NOMO-1 (cell line): ENCODE data around the gene OSBPL10.
"Not testable (repeated sequence)": the region's sequence is repeated elsewhere in the genome, so short reads cannot be mapped to it uniquely, and the experiment has no call there.

ENCODE experiments used
- DNase-seq, 2 experiments: peaks; one replicate each; lab custom pipeline; 2025; ENCODE audit not compliant: unreplicated experiment in 2 of 2; lab: John Stamatoyannopoulos, UW

Gene OSBPL10

DNA sequence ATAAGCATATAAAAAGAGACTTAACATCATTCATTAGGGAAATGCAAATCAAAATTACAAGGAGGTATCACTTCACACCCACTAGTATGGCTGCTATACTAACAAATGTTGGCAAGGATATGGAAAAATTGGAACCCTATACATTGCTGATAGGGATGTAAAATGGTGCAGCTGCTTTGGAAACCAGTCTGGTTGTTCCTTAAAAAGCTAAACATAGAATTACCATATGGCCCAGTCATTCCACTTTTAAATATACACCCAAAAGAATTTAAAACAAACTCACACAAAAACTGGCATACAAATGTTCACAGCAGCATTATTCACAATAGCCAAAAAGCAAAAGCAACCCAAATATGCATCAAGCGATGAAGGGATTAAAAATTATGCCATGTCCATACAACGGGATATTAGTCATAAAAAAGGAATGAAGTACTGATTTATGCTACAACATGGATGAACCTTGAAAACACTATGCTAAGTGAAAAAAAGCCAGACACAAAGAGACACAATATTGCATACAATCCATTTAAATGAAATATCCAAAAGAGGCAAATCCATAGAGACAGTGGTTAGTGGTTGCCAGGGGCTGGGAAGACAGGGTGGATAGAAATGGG, 118.3 kb downstream of the OSBPL10 start:
- no peak for DNase-seq

DNA sequence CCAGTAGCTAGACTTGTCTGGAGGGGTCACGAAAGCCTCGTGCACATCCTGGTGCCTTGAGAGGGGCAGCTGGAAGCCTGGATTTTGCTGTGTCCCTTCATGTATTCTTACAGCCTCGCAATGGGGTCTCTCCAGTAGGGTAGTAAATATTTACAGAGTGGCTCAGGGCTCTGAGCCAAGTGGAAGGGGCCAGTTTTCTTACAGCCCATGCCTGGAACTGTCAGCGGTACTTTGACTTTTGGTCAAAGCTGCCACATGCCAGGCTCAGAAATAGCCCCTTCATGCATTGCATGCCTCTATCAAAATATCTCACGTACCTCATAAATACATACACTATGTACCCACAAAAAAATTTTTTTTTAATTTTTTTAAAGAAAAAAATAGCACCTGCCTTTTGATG, 119.2 kb downstream of the OSBPL10 start:
- DNase-seq: no peak

DNA sequence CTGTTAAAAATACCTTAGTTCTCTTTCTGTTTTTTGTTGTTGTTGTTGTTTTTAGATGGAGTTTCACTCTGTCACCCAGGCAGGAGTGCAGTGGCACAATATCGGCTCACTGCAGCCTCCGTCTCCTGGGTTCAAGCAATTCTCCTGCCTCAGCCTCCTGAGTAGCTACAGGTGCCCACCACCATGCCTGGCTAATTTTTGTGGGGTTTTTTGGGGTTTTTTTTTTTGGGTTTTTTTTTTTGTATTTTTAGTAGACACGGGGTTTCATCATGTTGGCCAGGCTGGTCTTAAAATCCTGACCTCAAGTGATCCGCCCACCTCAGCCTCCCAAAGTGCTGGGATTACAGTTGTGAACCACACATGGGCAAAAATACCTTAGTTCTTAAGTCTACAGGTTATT, 120.4 kb downstream of the OSBPL10 start:
- not testable (repeated sequence) for DNase-seq

DNA sequence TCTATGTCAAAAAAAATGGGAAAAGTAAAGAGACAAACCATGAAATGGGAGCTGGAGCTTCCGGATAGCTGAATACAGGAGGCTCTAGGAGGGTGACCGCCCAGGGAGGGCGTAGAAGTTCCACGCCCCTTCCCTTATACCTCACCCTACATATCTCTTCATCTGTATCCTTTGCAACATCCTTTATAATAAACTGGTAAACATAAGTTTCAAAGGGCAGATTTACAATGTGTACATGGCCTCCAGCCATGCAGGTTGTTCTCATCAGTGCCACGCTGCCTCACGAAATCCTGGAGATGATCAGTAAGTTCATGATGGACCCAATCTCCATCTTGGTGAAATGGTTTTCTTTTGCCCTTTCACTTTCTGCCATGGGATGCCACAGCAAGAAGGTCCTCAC, 121.8 kb downstream of the OSBPL10 start:
- no peak for DNase-seq

DNA sequence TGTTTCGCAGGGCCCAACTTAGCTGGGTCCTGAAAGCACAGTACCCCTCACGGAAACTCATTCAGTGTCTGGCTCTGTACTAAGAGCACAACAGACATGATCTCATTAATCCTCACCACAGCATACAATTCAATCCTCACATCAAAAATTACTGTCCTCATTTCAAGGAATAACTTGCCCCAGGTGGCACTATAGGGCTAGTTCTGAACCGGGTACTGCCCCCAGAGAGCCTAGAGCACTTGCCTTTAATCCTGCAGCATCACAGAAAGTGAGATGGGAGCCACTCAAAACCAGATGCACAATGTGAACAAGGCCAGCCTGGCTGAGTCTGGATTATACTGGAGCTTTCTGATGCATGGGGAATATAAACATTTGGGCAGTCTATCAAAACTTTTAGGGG, 122.6 kb downstream of the OSBPL10 start:
- no peak for DNase-seq

DNA sequence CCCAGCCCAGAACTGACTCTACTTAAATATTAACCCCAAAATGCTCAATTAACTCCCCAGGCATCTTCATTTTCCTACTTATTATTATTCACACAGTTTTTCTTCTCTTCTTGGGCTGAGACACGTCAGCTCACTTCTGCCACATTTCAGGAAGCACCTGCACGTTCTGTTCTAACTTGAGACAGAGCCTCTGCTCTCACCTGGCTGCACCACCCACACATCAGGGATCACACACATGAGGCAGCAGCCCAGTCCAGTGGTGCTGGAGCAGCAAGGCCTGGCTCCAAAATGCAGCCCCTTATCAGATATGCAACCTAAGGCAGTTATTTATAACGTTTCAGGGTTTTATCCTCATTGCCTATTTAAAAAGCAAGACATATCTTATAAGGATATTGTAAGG, 127.5 kb downstream of the OSBPL10 start:
- no peak for DNase-seq

DNA sequence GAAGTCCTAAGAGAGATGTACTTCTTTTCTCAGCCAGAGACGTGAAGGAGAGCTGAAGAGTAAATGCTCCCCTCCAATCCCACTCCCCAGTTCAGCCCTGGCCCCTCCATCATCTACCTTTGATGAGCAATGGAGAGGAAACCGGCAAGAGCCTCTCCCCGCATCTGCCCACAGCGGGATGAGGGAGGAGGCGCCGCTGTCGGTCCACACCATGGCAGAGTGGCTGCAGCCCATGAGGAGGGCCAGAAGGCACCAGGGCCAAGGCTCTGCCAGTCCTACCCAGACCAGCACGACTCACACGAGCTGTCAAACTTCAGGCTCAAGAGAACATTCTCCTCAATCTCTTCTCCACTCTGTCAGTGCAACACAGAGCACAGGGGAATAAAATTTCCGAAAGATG, 129.8 kb downstream of the OSBPL10 start:
- no peak for DNase-seq

DNA sequence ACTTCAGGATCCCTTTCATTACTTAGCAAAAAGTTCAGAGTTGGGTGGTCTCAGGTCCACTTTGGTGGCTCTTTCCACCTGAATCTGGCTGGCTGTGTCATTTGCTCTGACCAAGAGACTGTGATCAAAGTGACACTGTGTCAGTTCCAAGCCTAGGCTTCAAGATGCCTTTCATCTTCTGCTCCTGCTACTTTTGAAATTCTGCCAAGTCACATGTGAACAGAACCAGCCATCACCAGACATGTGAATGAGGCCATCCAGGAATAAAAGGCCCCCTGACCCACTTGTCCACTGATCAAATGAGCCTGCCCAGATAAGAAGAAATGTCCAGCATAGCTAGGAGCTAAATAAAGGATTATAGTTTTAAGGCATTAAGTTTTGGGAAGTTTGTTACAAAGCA, 132.2 kb downstream of the OSBPL10 start:
- no peak for DNase-seq

DNA sequence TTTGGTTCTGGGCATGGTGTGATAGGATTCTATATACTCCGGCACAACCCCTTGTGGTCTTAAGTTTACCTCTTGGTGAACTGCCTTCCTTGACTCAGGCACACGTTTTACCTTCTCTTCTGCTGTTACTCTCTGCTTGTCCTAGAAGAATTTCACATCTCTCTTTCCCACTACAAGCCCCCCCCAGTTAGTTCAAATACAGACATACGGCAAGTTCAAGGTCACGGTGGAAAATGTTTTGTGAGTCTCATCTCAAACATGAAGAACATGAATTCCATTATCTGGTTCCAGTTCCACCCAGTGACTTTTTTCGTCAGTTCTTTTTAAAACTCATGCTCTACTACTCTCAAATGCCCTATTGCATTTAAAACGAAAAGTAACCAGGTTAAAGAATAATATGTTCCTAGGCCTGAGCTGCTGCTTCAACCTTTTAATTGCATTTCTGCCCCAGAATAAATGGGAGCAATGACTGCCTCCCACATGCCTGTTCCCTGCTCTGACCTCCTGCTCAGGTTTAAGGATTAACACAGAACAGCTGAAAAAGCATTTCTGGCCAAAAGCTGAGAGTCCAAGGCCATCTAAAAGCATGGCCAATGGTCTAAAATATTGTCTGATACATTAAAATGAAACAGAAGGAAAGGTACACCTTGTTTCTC, 132.8 kb downstream of the OSBPL10 start:
- no peak for DNase-seq

DNA sequence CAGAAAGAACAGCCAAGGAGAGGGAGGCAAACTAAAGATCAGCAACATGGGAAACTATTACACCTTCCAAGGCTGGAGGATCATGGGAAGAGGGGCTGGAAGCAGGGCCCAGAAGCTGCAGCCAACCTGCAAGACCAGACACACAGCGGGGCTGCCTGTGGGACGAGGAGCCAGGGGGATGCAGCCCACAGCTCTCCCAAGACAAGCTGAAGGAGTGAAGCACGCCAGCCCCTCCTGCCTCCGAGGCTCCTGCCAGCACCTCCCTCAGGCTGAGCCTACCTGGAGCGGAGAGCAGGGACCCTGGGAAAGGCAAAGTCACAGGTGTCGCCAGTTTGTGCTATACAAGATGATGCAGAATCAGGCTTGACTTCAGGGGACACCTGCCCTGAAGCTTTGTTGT, 133.3 kb downstream of the OSBPL10 start:
- no peak for DNase-seq

DNA sequence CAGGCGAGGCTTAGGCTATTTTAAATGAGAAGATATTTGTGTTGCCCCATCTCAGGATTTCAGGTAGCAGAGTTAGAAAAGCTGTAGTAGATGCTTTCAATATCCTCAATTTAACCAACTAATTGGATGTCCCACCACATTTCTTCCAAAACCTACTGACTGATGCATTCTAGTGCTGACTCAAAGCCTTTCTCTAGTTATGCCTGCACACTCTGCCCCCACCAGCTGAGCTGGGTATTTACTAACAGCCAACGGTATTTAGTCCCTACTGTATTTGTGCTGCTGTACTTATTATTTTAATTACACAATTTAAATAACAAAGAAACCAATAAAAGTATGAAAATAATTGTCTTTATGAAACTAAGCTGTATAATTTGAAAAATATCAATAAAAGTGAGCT, 139.5 kb downstream of the OSBPL10 start:
- DNase-seq: no peak

DNA sequence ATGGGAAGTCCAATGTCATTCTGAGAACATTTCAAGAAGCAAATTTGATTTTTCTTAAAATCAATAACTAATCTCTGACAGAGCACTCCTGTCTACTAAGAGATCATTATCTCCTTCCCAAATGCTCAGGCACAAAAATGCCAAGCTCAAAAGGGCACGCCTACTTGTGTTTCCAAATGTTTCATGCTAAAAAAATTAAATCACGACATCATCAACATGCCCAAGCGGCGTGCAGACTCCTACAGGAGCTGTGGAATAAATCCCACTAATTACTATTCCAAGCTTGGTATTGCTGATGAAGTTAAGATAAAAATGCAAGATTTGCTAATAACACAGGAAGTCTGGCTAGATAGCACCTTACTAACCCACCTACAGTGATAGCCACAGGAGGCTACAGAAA, 140.8 kb downstream of the OSBPL10 start:
- DNase-seq: no peak

DNA sequence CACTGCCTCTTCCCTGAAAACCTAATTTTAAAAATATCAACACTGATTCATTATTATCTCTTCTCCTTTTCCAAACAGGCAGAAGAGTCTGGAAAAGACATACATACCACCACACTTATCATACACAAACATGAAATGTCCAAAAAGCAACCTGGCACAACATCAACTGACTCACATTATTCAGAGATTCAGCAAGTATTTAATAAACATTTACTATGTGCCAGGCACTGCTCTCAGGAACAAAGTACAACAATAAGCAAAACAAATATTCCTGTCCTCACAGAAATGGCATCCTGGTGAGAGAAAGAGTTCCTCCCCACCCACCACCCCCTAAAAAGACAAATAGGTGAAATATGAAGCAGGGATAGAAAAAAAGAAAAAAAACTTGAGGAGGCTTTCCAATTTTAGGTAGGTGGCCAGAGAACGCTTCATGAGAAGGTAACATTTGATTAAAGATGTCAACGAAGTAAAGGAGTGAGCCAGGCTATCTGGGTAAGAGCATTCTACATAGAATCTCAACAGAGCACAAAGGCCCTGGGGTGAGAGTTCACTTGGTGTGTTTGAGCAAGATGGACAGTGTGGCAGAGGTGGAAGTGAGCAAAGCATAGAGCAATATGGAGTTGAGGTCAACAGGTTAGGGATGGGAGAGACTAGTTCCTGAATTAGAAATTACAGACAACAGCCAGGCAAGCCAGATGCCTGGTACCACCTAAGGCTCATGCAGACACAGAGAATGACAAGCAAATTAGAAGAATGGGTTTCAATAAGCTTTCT, 141.7 kb downstream of the OSBPL10 start:
- no peak for DNase-seq

DNA sequence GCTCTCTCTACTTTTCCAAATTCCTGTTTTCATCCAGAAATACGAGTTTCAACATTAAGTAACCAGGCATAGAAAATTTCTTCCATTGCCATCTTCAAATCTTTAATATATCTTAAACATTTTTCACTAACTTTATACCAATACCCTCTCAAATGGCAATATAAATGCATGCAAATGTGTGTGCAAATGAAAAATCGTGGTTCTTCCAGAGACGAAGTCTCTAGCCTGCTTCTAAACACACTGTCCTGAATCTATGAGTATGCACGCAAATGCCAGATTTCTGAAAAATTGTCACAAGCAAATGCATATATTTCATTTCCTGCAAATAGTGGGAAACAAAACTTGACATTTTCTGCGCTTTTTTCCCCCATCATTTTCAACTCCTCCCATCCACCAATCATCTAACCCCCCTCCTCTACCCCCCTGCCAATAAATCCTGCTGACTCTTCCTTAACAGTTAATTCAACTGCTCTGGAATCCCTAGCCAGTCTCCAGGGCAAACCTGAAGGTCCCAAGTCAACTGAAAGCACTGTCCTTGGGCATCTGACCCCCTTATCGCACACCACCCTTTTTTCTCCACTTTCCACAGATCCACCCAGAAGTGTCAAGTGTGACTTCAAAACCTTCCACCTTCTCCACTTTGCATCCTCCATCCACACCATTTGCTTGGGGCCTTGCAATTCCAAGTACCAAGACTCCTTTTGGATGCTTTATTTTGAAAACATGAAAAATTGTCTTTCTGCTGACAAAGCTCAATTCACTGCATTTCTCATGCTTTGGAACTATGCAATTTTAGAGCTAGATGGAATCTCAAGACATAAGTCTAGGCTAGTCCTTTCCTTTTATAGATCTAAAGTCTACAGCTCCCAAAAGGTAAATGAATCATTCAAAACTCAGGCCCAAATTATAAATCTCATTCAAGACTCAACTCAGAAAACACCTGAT, 144.7 kb downstream of the OSBPL10 start:
- DNase-seq: no peak

DNA sequence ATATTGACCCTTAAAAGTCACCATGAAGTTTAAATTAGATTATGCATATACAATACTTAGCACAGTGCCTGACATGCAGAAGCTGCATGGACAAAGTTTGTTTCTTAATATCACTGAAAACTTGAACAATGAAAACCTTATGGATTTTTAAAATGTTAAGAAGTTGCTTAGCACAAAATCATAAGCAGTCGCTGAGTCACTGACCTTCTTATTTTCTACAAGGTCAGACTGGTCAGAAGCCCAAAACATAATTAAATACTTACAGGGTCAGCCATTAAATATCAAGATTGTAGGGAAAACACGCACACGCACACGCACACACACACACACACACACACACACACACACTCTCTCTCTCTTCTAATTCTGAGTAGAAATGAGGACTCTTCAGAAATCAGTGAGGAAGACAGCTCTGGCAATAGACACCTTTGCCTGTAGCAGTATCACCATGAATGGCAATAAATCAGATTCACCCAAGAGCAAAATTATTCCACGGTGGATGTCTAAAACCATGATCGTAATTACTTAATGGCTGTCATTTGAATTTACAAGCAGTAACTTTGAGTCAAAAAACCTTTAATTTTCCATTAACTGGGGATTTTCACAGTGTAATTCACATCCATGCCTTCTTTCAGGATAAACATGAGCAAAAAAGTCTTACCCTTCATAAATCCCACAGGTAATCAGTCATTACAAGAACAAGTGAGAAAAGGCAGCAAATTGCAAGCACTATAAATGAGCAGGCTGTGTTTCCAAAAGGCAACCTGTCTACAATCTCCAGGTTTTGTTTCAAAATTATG, 147.5 kb downstream of the OSBPL10 start:
- no peak for DNase-seq

DNA sequence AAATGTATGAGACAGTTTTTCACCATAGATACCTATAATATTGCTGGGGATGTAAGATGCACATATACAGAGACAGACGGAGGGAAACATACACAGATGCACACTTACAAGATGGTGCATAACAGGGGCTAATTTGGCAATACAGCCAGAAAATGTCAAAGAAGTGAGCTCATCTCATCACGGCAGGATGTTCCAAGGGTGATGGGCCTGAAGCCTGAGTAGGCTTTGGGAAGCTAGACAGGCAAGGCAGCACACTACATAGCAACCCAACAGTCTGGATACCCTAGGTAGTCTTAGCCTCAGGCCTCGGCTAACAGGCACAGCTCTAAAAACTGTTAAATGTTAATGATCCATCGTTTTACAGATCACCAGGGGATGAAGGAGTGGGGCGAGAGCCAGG, 148.5 kb downstream of the OSBPL10 start:
- no peak for DNase-seq

DNA sequence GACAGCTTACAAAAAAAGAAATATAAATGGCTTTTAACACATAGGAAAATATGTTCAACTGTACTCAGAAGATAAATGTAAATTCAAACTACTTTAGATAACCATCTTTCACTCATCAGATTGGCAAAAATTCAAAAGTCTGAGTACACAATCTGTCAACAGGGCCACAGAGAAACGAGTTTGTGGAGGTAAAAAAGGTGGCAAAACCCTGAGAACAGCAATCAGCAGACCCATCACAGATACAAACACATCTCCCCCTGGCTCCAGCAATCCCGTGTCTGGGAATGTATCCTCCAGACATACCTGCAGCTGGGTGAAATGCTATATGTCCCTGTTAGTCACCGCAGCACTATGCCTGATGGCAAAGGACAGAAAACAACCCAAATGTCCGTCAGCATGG, 149.5 kb downstream of the OSBPL10 start:
- no peak for DNase-seq

DNA sequence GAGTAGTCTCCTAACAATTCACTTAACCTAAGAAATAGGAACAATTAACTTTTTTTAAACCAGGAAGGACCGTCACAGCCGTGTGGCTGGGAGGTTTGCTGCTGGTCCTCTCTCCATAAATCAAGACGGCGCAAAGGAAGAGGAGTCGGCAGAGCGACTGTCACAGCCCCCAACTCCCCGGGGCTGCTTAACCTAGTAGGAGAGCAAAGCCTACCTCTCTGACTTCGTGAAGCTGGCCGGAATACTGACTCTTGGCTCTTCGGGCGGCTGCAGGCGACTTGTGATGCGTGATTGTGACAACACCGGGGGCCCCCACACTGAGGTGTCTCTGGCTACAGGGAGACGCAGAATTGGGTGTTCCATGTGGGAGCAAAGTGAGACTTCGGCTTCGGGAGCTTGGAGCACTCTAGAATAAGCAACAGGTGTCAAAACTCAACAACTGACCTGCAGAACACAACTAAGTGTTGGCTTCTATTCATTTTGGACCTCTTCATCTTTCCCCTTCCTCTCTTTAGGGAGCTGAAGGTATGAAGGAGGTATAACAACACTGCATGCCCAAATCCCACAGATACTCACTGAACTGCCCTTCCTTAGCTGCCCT, 151.1 kb downstream of the OSBPL10 start:
- no peak for DNase-seq

DNA sequence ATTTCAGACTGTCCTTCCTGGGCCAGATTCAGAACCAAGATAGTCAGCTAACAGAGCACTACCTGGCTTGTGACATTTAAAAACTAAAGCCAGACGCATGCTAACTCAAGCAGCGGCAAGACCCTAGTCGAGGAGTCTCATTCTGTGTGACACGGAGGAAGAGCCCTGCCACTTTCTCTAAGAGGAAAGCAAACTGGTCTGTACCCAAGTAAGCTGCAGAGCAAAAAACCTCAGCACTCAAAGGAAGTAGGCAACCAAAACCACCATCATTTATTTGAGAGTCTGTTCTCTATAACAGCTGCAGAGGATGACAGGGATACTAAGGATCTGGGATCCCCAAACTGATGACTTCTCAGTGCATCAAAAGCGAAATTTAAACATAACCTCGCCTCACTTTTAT, 152.1 kb downstream of the OSBPL10 start:
- DNase-seq: no peak

DNA sequence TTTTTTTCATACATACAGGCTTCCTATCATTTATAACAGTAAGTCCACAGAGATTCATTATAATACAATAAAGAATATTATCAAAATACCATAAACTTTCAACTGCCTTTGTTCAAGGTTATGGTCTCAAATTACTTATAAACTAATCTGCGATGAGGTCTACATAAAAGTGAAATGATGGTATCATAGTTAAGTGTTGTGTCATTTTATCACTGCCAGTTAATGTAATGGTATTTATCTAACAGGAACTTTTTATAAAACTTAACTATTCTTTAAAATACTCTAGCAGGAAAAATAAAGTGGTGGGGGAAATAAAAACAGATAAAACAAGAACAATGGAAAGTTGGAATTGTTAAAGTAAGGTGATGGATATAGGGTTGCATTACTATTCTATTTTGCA, 153.1 kb downstream of the OSBPL10 start:
- no peak for DNase-seq
